Measurements from ENCODE around the gene ZFP36L2. TPM values are rescaled to one million over a fixed set of nuclear protein-coding genes. Genes with fewer than 3 reads are reported as not detected.
A peak's percentile ranks its signal among the peaks of the same experiment; 100 is the strongest.

The ZFP36L2 gene
- total RNA-seq, 2 donors from 2014 or later, result 43.2 to 47.3 TPM

DNA sequence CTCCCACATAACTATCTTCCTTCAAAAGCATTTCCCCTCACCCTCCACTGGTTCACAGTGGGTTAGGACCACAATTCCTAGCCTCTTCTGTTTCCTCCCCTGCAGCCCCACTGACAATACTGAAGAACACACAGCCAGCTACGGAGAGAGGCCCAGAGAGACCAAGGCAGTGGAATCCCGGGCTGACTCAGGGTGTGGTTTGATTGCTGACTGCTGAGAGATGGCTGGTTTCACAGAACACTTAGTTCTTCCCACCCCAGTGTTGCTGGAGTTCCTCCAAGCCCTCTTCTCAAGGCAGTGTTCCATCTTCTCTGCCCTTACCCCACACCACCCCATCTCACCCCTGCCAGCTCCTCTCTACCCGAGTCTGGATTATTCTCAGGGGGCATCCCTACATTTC is 43.3 kb upstream of the ZFP36L2 start:
- H3K4me1 ChIP-seq, result peaks cover 5 to 77% of the 10 kb centered on the region in 2 donors
- DNase-seq (ENCODE audit: low spot score), result peak; percentile 93
- H3K27me3 ChIP-seq, result no peaks in the 10 kb centered on the region
- no peaks in the 10 kb centered on the region for H3K36me3 ChIP-seq
- no peaks in the 10 kb centered on the region for H3K9me3 ChIP-seq
- H3K4me3 ChIP-seq, result peak overlapping the region in 1 of 2 donors; percentile 2
- no peak for TF ChIP-seq CTCF (IDR thresholded peaks at IDR 0.05)
- H3K27ac ChIP-seq, result peak overlapping the region; percentile 86 to 90

DNA sequence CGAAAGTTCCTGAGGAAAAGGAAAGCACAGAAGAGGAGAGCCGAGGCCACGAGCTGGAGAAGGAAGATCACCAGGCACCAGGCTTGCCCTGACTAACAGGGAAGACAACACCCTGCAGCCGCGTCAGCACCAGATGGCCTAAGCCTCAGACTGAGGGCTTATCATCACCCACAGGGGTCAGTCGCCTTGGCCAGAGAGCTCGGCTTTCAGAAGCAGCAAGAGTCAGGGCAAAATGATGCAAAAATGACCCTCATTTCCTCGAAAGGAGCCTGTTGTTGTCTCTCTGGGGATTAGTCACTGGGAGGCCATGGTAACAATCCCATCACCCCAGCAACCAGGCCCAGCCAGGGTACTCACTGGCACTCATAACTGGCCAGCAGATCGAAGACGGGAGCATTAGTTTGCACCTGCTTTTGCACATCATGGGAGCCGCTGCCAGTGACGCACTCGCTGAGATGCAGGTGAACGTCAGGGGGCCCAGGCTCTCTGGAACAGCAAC is 42.7 kb upstream of the ZFP36L2 start:
- Histone ChIP-seq H3K9me3 (no peaks in the 10 kb centered on the region), H3K27me3 (no peaks in the 10 kb centered on the region), H3K36me3 (no peaks in the 10 kb centered on the region), H3K4me1 (peaks cover 5 to 80% of the 10 kb centered on the region in 2 donors), H3K4me3 (peak overlapping the region in 1 of 2 donors; percentile 2), H3K27ac (peak overlapping the region; percentile 86 to 90)
- peak; percentile 98 for DNase-seq (ENCODE audit: low spot score)
- TF ChIP-seq CTCF (IDR thresholded peaks at IDR 0.05), result no peak

GRCh38 chr2:43268066-43268953 is 41.9 kb upstream of the ZFP36L2 start:
- Histone ChIP-seq H3K9me3 (no peaks in the 10 kb centered on the region), H3K4me3 (peak overlapping the region in 1 of 2 donors; percentile 2), H3K27ac (peak overlapping the region; percentile 86 to 90), H3K4me1 (peaks cover 5 to 72% of the 10 kb centered on the region in 2 donors), H3K36me3 (no peaks in the 10 kb centered on the region), H3K27me3 (no peaks in the 10 kb centered on the region)
- no peak for DNase-seq (ENCODE audit: low spot score)
- no peak for TF ChIP-seq CTCF (IDR thresholded peaks at IDR 0.05)

DNA sequence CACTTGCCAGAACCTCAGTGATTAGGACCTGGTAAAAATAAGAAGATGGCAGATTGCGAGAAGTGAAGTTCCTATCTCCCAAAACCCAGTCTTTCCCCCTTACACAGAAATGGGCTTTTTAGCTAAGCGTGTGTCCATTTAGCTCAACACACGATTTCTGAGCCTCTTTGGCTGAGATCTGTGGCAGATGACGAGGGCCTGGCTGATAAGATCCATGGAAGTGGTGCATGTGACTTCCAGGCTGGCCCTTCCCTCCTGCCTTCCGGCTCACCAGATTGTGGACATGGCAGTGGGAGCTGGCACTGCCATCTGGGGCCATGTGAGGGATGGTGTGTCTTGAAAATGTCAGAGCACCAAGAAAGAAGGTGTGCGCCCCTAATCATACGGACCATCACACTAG is 41.0 kb upstream of the ZFP36L2 start:
- H3K9me3 ChIP-seq, result no peaks in the 10 kb centered on the region
- no peaks in the 10 kb centered on the region for H3K36me3 ChIP-seq
- no peak overlapping the region for H3K4me3 ChIP-seq
- DNase-seq (ENCODE audit: low spot score), result no peak
- peak overlapping the region; percentile 86 to 90 for H3K27ac ChIP-seq
- H3K4me1 ChIP-seq, result peaks cover 5 to 71% of the 10 kb centered on the region in 2 donors
- TF ChIP-seq CTCF (IDR thresholded peaks at IDR 0.05), result no peak
- H3K27me3 ChIP-seq, result no peaks in the 10 kb centered on the region

GRCh38 chr2:43266711-43267111 is 40.3 kb upstream of the ZFP36L2 start:
- no peaks in the 10 kb centered on the region for H3K27me3 ChIP-seq
- H3K4me3 ChIP-seq, result no peak overlapping the region
- peak; percentile 73 for DNase-seq (ENCODE audit: low spot score)
- no peak for TF ChIP-seq CTCF (IDR thresholded peaks at IDR 0.05)
- no peaks in the 10 kb centered on the region for H3K36me3 ChIP-seq
- H3K27ac ChIP-seq, result peak overlapping the region; percentile 86 to 90
- no peaks in the 10 kb centered on the region for H3K9me3 ChIP-seq
- peaks cover 5 to 71% of the 10 kb centered on the region in 2 donors for H3K4me1 ChIP-seq

Data from right atrium auricular region (tissue), 2 donors.